Panc1 (cell line): Measurements from ENCODE around the gene KIAA1671.

Experiments
- CTCF ChIP-seq: fragments of 450-650 bp; IDR thresholded peaks from 2 replicates; pipeline ENCODE4 v1.5.1; 2017; ENCODE audit warnings: mild to moderate bottlenecking
- POLR2AphosphoS5 ChIP-seq: IDR thresholded peaks from 2 replicates; pipeline ENCODE4 v1.6.1; 2012; ENCODE audit warnings: mild to moderate bottlenecking, low read depth, low read length, moderate library complexity
- REST ChIP-seq, 2 experiments: IDR thresholded peaks; 2 replicates each; pipeline ENCODE4 v1.6.1; 2011 to 2012; ENCODE audit warnings: low read depth in 2 of 2, control low read depth in 1 of 2, low read length in 1 of 2, mild to moderate bottlenecking in 1 of 2, moderate library complexity in 1 of 2; ENCODE audit not compliant: insufficient read depth in 1 of 2
- SIN3A ChIP-seq: IDR thresholded peaks from 2 replicates; pipeline ENCODE4 v1.6.1; 2012; ENCODE audit warnings: low read depth, mild to moderate bottlenecking, low read length, moderate library complexity, borderline replicate concordance; ENCODE audit not compliant: insufficient read depth
- TCF7L2 ChIP-seq: IDR thresholded peaks from 2 replicates; pipeline ENCODE4 v1.6.1; 2011; ENCODE audit warnings: mild to moderate bottlenecking, low read depth, low read length, inconsistent platforms

DNA sequence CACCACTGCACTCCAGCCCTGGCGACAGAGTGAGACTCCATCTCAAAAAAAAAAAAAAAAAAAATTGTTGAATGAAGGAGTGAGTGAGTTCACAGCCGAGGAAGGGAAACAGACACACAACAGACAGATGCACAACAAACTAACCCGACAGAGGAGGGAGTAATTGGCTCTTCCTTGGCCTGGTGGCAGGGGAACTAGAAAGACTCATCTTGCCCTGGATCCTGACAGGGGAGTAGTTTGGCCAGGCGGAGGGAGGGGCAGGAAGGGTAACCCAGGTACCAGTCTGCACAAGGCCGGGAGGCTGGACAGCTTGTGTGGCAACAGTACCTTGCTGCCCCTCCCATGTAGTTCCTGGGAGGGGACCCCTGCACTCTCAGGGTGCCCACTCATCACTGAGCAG, 106.9 kb downstream of the KIAA1671 start:
- no peak for TF ChIP-seq CTCF
- TF ChIP-seq SIN3A: no peak
- TF ChIP-seq POLR2AphosphoS5: no peak
- TF ChIP-seq REST (IDR thresholded peaks at IDR 0.05; ENCODE audit: insufficient read depth in 1 of 2, low read depth in 2 of 2, low read length in 1 of 2): no peak
- TF ChIP-seq TCF7L2: no peak
